PC-3 (cell line): ENCODE results near the gene FGFR3. TPM values are rescaled to one million over a fixed set of nuclear protein-coding genes. Genes with fewer than 3 reads are reported as not detected.

Experiments used
- ATAC-seq: fragments of 200-7000 bp; cut with Tn5 transposase; 2 replicates; pipeline ENCODE4 v1.9.1; 2020; ENCODE audit warnings: mild to moderate bottlenecking, moderate library complexity
- BruUV-seq: library from RNA; stranded (reverse); fragments of 400-500 nt; replicated peaks from 2 replicates; lab custom pipeline; 2021; lab: Mats Ljungman, UMichigan
- CTCF ChIA-PET: fragments of 300-600 bp; sonication (Branson Sonifier 250); formaldehyde crosslinking; loops from one replicate; lab custom pipeline; 2022; ENCODE audit warnings: antibody characterized with exemption; lab: Charles Lee
- POLR2A ChIA-PET: fragments of 300-600 bp; sonication (Branson Sonifier 250); formaldehyde crosslinking; loops from one replicate; lab custom pipeline; 2022; ENCODE audit warnings: antibody characterized with exemption; ENCODE audit not compliant: unreplicated experiment; lab: Charles Lee
- DNase-seq: peaks from one replicate; pipeline ENCODE4 v3.0.0-alpha.2; 2015
- H2AFZ ChIP-seq: fragments of 300-600 bp; sonication (generic); 2 replicates; pipeline ENCODE4 v1.6.0; 2016; ENCODE audit warnings: antibody characterized with exemption, low read length
- H3F3A ChIP-seq: fragments of 300-600 bp; sonication (generic); one replicate; pipeline ENCODE4 v1.6.0; 2017; ENCODE audit warnings: antibody characterized with exemption, low read length, control low read depth, mild to moderate bottlenecking; ENCODE audit not compliant: unreplicated experiment
- H3K27ac ChIP-seq: fragments of 300-600 bp; sonication (generic); 2 replicates; pipeline ENCODE4 v1.5.1; 2016; ENCODE audit warnings: mild to moderate bottlenecking, low read length
- H3K27me3 ChIP-seq: fragments of 300-600 bp; sonication (generic); 2 replicates; pipeline ENCODE4 v1.6.1; 2016; ENCODE audit warnings: low read length, mixed read lengths
- H3K36me3 ChIP-seq: fragments of 300-600 bp; sonication (generic); 2 replicates; pipeline ENCODE4 v1.6.1; 2016; ENCODE audit warnings: low read depth, mixed run types, low read length, mixed read lengths
- H3K4me1 ChIP-seq: fragments of 300-600 bp; sonication (generic); 2 replicates; pipeline ENCODE4 v1.5.1; 2016; ENCODE audit warnings: low read length; ENCODE audit not compliant: insufficient read depth
- H3K4me2 ChIP-seq: fragments of 300-600 bp; sonication (generic); 2 replicates; pipeline ENCODE4 v1.6.0; 2016; ENCODE audit warnings: low read length
- H3K4me3 ChIP-seq: fragments of 300-600 bp; sonication (generic); 2 replicates; pipeline ENCODE4 v1.5.1; 2016; ENCODE audit warnings: mild to moderate bottlenecking, low read length, mixed read lengths
- H3K79me2 ChIP-seq: fragments of 300-600 bp; sonication (generic); 2 replicates; pipeline ENCODE4 v1.6.1; 2017; ENCODE audit warnings: low read length, mixed read lengths
- H3K9ac ChIP-seq: fragments of 300-600 bp; sonication (generic); 2 replicates; pipeline ENCODE4 v1.6.0; 2016; ENCODE audit warnings: mild to moderate bottlenecking, low read length
- H3K9me2 ChIP-seq: fragments of 300-600 bp; sonication (generic); replicated peaks from 2 replicates; pipeline ENCODE4 v1.6.1; 2016; ENCODE audit warnings: mixed run types, low read length, mixed read lengths
- H3K9me3 ChIP-seq: fragments of 300-600 bp; sonication (generic); 2 replicates; pipeline ENCODE4 v1.6.1; 2016; ENCODE audit warnings: low read length, mixed read lengths
- H4K20me1 ChIP-seq: fragments of 300-600 bp; sonication (generic); 2 replicates; pipeline ENCODE4 v1.6.1; 2016; ENCODE audit warnings: low read length, mixed read lengths
- EZH2 ChIP-seq: fragments of 300-600 bp; sonication (generic); IDR thresholded peaks from one replicate; pipeline ENCODE4 v1.6.1; 2017; ENCODE audit warnings: antibody characterized with exemption, mild to moderate bottlenecking, low read length; ENCODE audit not compliant: unreplicated experiment
- EZH2phosphoT487 ChIP-seq: fragments of 300-600 bp; sonication (generic); IDR thresholded peaks from 2 replicates; pipeline ENCODE4 v1.6.1; 2018; ENCODE audit warnings: mild to moderate bottlenecking, antibody characterized with exemption, low read length, borderline replicate concordance
- intact Hi-C: fragments of 100-400 bp; cut with micrococcal nuclease; formaldehyde crosslinking; loops from 2 replicates; pipeline ENCODE4 v1.9.0; 2023
- total RNA-seq: library from RNA; depleted of rRNA; stranded (reverse); fragments of >200 nt; gene quantifications from 2 replicates; pipeline ENCODE4 v1.2.3, GENCODE V29; 2014
- TF ChIP-seq, protein P1 (sequence below): fragments of 300-600 bp; sonication (generic); conservative IDR thresholded peaks from 2 replicates; pipeline ENCODE4 v1.5.1; 2017; ENCODE audit warnings: antibody characterized with exemption, low read depth, mild to moderate bottlenecking, low read length

The FGFR3 gene
- total RNA-seq, 1 experiment from 2014 or later = 0.11 TPM

DNA sequence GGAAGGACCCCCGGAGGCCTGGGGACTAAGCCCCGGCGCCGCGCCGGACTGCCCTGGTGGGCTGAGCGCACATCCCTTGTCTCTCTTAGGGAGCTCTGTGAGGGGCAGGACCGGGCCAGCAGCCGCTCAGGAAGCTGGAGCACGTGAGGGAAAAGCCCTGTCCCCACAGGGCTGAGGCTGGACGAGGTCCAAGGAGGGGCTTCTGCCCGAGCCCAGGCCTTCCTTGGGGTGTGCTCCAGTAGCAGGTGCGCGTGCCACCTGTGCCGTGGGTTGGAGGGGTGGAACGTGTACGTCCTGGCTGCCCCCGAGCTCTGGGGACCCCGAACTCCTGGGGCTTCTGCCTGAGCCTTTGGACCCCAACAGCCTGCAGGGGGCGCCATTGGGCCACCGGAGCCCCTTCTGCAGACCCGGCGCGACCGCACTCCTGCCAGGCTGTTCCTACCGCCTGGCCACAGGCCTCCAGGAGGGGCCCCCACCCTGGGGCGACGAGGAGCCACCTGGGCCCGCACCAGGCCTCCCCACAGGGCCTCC lies 44.6 kb upstream of the FGFR3 start:
- Histone ChIP-seq H3K9ac (no peak overlapping the region), H2AFZ (no peak overlapping the region), H3F3A (no peaks in the 10 kb centered on the region), H4K20me1 (no peaks in the 10 kb centered on the region), H3K36me3 (no peaks in the 10 kb centered on the region), H3K79me2 (no peaks in the 10 kb centered on the region), H3K27me3 (no peaks in the 10 kb centered on the region), H3K9me2 (no peaks in the 10 kb centered on the region), H3K9me3 (no peaks in the 10 kb centered on the region), H3K4me3 (no peak overlapping the region), H3K27ac (no peak overlapping the region), H3K4me1 (no peaks in the 10 kb centered on the region), H3K4me2 (no peak overlapping the region)
- intact Hi-C loops = no loop called here
- BruUV-seq = no TSS peak
- ATAC-seq = peak; percentile 39; the same call in 1 of the 2 replicates
- ChIA-PET CTCF (interaction anchor here (0.6 kb wide), 1 partner anchor 22 kb away, joined by 8 read pairs; no protein-coding TSS in a partner anchor), POLR2A (interaction anchor here (0.6 kb wide), 1 partner anchor 90 kb away, joined by 3 read pairs; no protein-coding TSS in a partner anchor)
- TF ChIP-seq, protein P1, sequence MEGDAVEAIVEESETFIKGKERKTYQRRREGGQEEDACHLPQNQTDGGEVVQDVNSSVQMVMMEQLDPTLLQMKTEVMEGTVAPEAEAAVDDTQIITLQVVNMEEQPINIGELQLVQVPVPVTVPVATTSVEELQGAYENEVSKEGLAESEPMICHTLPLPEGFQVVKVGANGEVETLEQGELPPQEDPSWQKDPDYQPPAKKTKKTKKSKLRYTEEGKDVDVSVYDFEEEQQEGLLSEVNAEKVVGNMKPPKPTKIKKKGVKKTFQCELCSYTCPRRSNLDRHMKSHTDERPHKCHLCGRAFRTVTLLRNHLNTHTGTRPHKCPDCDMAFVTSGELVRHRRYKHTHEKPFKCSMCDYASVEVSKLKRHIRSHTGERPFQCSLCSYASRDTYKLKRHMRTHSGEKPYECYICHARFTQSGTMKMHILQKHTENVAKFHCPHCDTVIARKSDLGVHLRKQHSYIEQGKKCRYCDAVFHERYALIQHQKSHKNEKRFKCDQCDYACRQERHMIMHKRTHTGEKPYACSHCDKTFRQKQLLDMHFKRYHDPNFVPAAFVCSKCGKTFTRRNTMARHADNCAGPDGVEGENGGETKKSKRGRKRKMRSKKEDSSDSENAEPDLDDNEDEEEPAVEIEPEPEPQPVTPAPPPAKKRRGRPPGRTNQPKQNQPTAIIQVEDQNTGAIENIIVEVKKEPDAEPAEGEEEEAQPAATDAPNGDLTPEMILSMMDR = peak; percentile 66
- no peak for TF ChIP-seq EZH2phosphoT487
- DNase-seq = peak; percentile 55

DNA sequence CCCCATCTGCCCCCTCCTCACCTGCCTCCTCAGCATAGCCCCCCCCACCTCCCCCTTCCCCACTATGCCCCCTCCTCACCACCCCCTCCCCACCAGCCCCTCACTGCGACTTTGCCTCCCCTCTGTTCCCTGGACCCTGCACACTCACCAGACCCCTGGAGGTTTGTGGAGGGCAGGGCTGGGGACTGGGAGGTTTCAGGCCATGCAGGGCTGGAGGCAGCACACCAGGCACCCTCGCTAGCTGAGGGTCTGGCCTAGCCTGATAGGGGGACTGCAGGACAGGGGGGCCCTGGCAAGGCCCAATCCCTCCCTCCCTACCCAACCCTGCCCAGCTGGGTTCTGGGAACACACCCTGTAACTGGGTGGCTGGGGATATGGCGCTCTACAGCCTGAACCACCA lies 43.7 kb upstream of the FGFR3 start:
- Histone ChIP-seq H3K79me2 (no peaks in the 10 kb centered on the region), H3K36me3 (no peaks in the 10 kb centered on the region), H3K4me1 (no peaks in the 10 kb centered on the region), H3K4me3 (no peak overlapping the region), H3F3A (no peaks in the 10 kb centered on the region), H3K9ac (no peak overlapping the region), H3K9me3 (no peaks in the 10 kb centered on the region), H2AFZ (no peak overlapping the region), H3K9me2 (no peaks in the 10 kb centered on the region), H4K20me1 (no peaks in the 10 kb centered on the region), H3K27ac (no peak overlapping the region), H3K27me3 (no peaks in the 10 kb centered on the region), H3K4me2 (no peak overlapping the region)
- ChIA-PET POLR2A (no interaction called here), CTCF (no interaction called here)
- BruUV-seq = no TSS peak
- intact Hi-C loops = no loop called here
- TF ChIP-seq EZH2 = no peak
- no peak for TF ChIP-seq EZH2phosphoT487
- TF ChIP-seq, protein P1 = no peak
- ATAC-seq = no peak
- no peak for DNase-seq

DNA sequence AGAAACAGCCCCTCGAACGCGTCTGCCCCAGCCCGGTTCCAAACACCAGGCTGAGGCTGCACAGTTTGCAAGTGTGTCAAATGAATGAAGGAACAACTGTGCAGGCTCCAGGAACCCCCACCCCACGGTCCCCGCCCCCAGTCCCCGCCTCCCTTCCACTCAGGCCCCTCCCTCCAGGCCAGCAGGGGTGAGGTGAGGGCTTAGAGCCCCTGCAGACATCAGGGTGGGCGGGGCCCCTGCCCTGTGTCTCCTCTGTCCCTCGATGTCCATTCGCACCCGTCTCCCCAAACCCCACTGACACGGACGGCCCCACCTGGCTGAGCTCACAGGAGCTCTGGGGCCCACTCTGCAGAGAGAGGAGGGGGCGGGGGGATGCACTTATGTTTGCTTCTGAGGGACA lies 43.3 kb upstream of the FGFR3 start:
- Histone ChIP-seq H3K9me3 (no peaks in the 10 kb centered on the region), H3K27me3 (no peaks in the 10 kb centered on the region), H3K27ac (no peak overlapping the region), H2AFZ (no peak overlapping the region), H3K4me2 (no peak overlapping the region), H3K79me2 (no peaks in the 10 kb centered on the region), H3K9ac (no peak overlapping the region), H3K4me1 (no peaks in the 10 kb centered on the region), H3K4me3 (no peak overlapping the region), H3K36me3 (no peaks in the 10 kb centered on the region), H3K9me2 (no peaks in the 10 kb centered on the region), H3F3A (no peaks in the 10 kb centered on the region), H4K20me1 (no peaks in the 10 kb centered on the region)
- DNase-seq (no peak), ATAC-seq (no peak)
- POLR2A ChIA-PET = no interaction called here
- intact Hi-C loops = no loop called here
- TF ChIP-seq EZH2 (no peak), EZH2phosphoT487 (no peak)
- TF ChIP-seq, protein P1 = no peak
- no TSS peak for BruUV-seq
- CTCF ChIA-PET = no interaction called here
